RWPE1 (cell line): ENCODE measurements around the gene VPS13D.

ENCODE experiments used
- CTCF ChIA-PET: fragments of 350-600 bp; sonication (Branson Sonifier 250); formaldehyde crosslinking; extraction: SDS; loops from one replicate; lab custom pipeline; 2021; lab: Yijun Ruan, JAX
- POLR2A ChIA-PET: fragments of 400-600 bp; formaldehyde crosslinking; extraction: SDS; loops from one replicate; lab custom pipeline; 2020; ENCODE audit warnings: antibody characterized with exemption; ENCODE audit not compliant: low non-redundant PET; lab: Yijun Ruan, JAX
- DNase-seq: peaks from one replicate; pipeline ENCODE4 v3.0.0; 2012; ENCODE audit warnings: low spot score
- H3K27ac ChIP-seq: fragments of 450-650 bp; 2 replicates; pipeline ENCODE4 v1.5.1; 2017
- TF ChIP-seq, protein P1 (sequence below): fragments of 450-650 bp; conservative IDR thresholded peaks from 2 replicates; pipeline ENCODE4 v1.5.1; 2017; ENCODE audit warnings: low read depth, mild to moderate bottlenecking

VPS13D gene

DNA sequence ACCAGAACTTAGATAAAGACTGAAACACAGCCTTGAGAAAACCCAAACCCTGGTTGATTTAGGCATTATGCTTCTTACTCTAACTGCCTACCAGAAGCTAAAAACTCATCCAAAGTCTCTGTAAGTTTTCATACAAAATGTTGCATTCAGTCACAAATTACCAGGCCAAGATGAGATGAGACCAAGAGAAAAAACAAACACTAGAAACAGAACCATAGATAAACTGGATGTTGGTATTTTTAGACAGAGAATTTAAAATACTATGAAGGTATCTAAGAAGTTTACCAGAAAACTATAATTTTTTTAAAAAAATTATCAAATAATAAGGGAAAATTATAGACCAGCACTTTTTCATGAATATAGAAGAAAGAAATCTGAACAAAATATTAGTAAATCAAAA is 180.5 kb downstream of the VPS13D start:
- DNase-seq: no peak
- H3K27ac ChIP-seq: no peak overlapping the region
- ChIA-PET CTCF (no interaction called here), POLR2A (no interaction called here)
- TF ChIP-seq, protein P1, sequence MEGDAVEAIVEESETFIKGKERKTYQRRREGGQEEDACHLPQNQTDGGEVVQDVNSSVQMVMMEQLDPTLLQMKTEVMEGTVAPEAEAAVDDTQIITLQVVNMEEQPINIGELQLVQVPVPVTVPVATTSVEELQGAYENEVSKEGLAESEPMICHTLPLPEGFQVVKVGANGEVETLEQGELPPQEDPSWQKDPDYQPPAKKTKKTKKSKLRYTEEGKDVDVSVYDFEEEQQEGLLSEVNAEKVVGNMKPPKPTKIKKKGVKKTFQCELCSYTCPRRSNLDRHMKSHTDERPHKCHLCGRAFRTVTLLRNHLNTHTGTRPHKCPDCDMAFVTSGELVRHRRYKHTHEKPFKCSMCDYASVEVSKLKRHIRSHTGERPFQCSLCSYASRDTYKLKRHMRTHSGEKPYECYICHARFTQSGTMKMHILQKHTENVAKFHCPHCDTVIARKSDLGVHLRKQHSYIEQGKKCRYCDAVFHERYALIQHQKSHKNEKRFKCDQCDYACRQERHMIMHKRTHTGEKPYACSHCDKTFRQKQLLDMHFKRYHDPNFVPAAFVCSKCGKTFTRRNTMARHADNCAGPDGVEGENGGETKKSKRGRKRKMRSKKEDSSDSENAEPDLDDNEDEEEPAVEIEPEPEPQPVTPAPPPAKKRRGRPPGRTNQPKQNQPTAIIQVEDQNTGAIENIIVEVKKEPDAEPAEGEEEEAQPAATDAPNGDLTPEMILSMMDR: no peak

DNA sequence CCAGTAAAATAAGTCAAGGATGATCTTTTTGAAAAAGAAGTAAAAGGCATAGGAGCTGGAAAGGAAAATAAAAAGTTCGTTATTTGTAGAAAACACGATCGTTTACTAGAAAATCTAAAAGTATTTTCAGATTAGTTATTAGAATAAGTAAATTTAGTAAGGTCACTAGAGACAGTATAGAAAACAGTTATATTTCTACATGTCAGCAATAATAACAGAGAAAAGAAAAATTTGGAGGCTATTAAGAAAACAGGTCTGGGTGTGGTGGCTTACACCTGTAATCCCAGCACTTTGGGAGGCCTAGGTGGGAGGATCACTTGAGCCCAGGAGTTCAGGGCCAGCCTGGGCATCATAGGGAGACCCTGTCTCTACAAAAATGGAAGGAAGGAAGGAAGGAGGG is 181.3 kb downstream of the VPS13D start:
- POLR2A ChIA-PET: no interaction called here

DNA sequence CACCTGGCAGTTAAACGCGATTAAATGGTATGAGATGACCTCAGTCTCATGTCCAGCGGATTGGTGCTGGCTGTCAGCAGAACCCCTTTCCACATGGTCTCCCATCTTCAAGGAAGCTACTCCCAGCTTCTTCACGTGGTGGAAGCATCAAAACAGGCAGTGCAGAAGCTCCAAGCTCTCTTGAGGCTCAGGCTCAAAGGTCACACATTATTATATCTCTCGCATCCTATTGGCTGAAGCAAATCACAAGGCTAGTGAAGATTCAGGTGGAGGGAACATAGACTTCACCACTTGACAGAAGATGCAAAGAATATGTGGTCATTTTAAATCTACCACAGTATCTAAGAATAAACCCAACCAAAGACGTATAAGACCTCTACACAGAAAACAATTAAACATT is 181.9 kb downstream of the VPS13D start:
- no peak for DNase-seq
- POLR2A ChIA-PET: no interaction called here
- TF ChIP-seq, protein P1: no peak
- CTCF ChIA-PET: no interaction called here
- no peak overlapping the region for H3K27ac ChIP-seq

More for the DNA sequence above, 181.3 kb downstream of the VPS13D start:
- DNase-seq: no peak
- CTCF ChIA-PET: no interaction called here
- no peak overlapping the region for H3K27ac ChIP-seq
- TF ChIP-seq, protein P1: no peak

DNA sequence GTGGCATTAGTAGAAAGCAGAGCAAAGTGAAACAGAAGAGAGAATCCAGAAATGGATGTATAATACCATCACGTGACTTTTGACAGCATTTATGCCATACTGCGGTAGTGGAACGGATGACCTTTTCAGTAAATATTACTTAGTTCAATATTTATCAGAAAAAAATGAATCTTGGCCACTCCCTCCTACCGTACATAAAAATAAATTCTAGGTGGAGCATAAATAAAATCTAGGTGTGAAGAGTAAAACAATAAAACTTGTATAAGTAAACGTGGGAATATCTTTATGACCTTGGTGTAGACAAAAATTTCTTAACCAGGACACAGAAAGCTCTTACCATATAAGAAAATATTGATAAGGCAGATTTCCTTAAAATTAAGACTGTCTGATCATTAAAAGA is 182.6 kb downstream of the VPS13D start:
- CTCF ChIA-PET: no interaction called here
- no peak overlapping the region for H3K27ac ChIP-seq
- no peak for DNase-seq
- TF ChIP-seq, protein P1: no peak
- POLR2A ChIA-PET: no interaction called here

DNA sequence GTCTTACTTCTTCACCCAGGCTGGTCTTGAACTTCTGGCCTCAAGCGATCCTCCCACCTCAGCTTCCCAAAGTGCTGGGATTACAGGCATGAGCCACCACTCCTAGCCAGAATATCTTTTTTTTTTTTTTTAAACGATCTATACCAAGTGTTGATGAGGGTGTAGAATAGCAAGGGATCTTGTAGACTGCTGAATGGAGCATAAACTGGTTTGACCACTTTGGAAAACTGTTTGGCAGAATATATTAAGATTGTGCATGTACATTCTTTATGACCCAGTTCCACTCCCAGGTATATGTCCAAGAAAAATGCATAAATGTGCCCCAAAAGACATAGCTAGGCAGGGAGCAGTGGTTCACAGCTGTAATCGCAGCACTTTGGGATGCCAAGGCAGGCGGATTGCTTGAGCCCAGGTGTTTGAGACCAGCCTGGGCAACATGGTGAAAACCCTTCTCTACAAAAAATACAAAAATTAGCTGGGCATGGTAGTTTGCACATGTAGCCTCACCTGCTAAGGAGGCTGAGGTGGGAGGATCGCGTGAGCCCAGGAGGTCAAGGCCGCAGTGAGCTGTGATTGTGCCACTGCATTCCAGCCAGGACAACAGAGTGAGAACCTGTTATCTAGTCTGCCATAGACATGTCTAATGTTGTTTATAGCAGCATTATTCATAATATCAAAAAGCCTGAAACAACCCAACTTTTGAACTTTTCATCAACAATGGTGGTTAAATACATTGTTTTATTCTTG is 184.0 kb downstream of the VPS13D start:
- TF ChIP-seq, protein P1: no peak
- no peak overlapping the region for H3K27ac ChIP-seq
- CTCF ChIA-PET: interaction anchor here (0.6 to 0.7 kb wide), 2 partner anchors 12 to 48 kb away, joined by 4 to 8 read pairs; no protein-coding TSS in a partner anchor
- POLR2A ChIA-PET: interaction anchor here (0.6 kb wide), 1 partner anchor 11 kb away, joined by 3 read pairs; no protein-coding TSS in a partner anchor
- no peak for DNase-seq

DNA sequence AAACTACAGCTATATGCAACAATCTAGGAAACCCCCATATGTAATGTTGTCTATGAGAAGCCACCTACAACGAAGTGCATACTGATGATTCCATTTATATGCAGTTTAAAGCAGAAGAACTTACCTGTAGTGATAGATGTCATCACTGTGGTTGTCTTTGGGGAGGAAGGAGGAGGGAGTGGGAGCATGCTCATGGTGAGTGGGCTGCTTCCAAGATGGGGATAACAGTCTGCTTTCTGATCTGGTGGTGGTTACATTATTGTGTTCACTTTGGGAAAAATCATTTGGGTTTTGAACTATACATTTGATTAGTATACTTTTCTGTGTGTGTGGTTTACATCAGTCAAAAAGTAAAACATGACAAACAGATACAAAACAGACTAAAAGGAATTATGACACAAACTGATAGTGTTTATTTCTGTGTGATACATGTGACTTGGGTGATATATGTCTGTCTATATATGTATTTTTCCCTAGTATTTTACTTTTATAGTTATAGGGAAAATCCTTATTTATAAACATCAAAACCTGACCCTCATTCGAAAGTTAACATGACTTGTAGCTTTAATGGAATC is 184.7 kb downstream of the VPS13D start:
- TF ChIP-seq, protein P1: no peak
- CTCF ChIA-PET: interaction anchor here (0.7 kb wide), 1 partner anchor 13 kb away, joined by 4 read pairs; no protein-coding TSS in a partner anchor
- no peak for DNase-seq
- no peak overlapping the region for H3K27ac ChIP-seq
- POLR2A ChIA-PET: no interaction called here
